ENCODE data around the gene KIAA1586. TPM values are rescaled to one million over a fixed set of nuclear protein-coding genes. Genes with fewer than 3 reads are reported as not detected.
"Not testable (repeated sequence)": the region's sequence is repeated elsewhere in the genome, so short reads cannot be mapped to it uniquely, and the experiment has no call there.

The KIAA1586 gene
- total and polyA plus RNA-seq, 5 experiments from 2014 or later: 8.9 to 23.0 (median 13.6) TPM

GRCh38 chr6:57089687-57090457, 43.4 kb downstream of the KIAA1586 start, which contains the start of gene ZNF451:
Gene ZNF451, plus strand, starts transcription at chr6:57090188. Its CDS starts 66 bp downstream, at chr6:57090254.
- peaks cover 15 to 37% (median 35%) of the 10 kb centered on the region in 4 donors for H3K4me1 Mint-ChIP-seq
- H3K36me3 Mint-ChIP-seq: peaks cover 0 to 27% (median 8%) of the 10 kb centered on the region in 3 donors
- H3K9me3 Mint-ChIP-seq: no peaks in the 10 kb centered on the region
- peak within 1 kb of the TSS; percentile 82 to 97 (median 92) for H3K4me3 Mint-ChIP-seq
- DNase-seq: peak; percentile 92 to 97 (median 95)
- H3K27ac Mint-ChIP-seq: peak within 1 kb of the TSS; percentile 64 to 97 (median 92)
- POLR2A ChIA-PET: interaction anchor here (0.7 to 0.9 kb wide), 4 partner anchors 36 to 227 kb away, joined by 3 to 4 read pairs (median 4); partner anchors contain the start of gene PRIM2
- peak; percentile 91 to 94 for ATAC-seq
- H3K27me3 Mint-ChIP-seq: no peaks in the 10 kb centered on the region

- POLR2A ChIA-PET, H3K27me3 Mint-ChIP-seq, H3K9me3 Mint-ChIP-seq, DNase-seq: not testable (repeated sequence)
- Mint-ChIP-seq H3K27ac (peak overlapping the region in 1 of 10 donors; percentile 92), H3K4me1 (peaks cover 15 to 41% (median 36%) of the 10 kb centered on the region in 4 donors), H3K4me3 (peak overlapping the region in 6 of 10 donors; percentile 82 to 97 (median 92)), H3K36me3 (peaks cover 0 to 31% (median 8%) of the 10 kb centered on the region in 3 donors)
- ATAC-seq: peak in 1 of 2 donors; percentile 21
Measured at GRCh38 chr6:57090458-57091067, 44.1 kb downstream of the KIAA1586 start.

DNA sequence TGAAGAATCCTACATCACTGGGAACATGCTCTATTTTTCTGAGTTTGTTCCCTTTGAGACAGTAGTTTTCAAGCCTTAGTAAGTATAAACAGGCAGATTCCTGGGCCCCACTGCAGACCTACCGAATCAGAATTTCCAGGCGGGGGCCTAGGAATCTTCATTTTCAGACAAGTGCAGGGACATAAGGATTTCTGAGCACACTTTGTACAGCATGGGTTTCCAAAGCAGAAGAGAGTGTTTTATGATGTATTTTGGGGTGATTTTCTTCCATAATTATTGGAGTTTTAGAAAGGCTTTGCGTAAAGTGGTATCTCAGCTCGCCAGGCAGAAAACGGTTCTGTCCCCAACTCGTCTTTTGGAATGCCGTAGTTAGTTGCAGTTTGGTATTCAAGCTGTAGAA, 44.9 kb downstream of the KIAA1586 start:
- Mint-ChIP-seq H3K4me1 (peaks cover 15 to 45% (median 38%) of the 10 kb centered on the region in 4 donors), H3K36me3 (peaks cover 0 to 37% (median 9%) of the 10 kb centered on the region in 3 donors), H3K27ac (peak overlapping the region in 6 of 10 donors; percentile 65 to 84 (median 80)), H3K4me3 (peak overlapping the region; percentile 30 to 80 (median 64))
- POLR2A ChIA-PET, H3K27me3 Mint-ChIP-seq, ATAC-seq, DNase-seq, H3K9me3 Mint-ChIP-seq: not testable (repeated sequence)

GRCh38 chr6:57094689-57095088, 48.2 kb downstream of the KIAA1586 start:
- no peaks in the 10 kb centered on the region for H3K27me3 Mint-ChIP-seq
- H3K9me3 Mint-ChIP-seq: no peaks in the 10 kb centered on the region
- H3K4me1 Mint-ChIP-seq: peaks cover 26 to 60% (median 56%) of the 10 kb centered on the region in 4 donors
- DNase-seq (no peak), ATAC-seq (no peak)
- H3K4me3 Mint-ChIP-seq: no peak overlapping the region
- H3K27ac Mint-ChIP-seq: no peak overlapping the region
- POLR2A ChIA-PET: no interaction called here
- peaks cover 5 to 65% (median 23%) of the 10 kb centered on the region in 3 donors for H3K36me3 Mint-ChIP-seq

DNA sequence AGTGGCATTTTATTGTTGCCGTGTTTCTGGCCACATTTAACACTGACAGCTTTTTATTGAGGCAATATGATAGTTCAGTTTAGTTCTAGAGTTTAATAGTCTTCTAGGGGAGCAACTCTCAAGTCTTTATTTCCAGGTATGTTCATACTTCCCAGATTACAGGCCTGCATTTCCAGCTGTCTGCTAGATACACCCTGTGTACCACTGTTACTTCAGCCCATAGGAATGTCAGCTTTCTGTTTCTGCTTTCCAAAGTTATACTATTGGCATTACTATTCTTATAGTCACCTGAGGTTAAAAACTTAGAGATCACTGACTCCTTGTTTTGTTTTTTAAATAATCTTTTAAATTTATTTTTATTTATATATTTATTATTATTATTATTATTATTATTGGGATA, 51.1 kb downstream of the KIAA1586 start:
- DNase-seq: no peak
- POLR2A ChIA-PET: no interaction called here
- no peak overlapping the region for H3K27ac Mint-ChIP-seq
- no peaks in the 10 kb centered on the region for H3K27me3 Mint-ChIP-seq
- H3K4me3 Mint-ChIP-seq: no peak overlapping the region
- peaks cover 17 to 47% (median 43%) of the 10 kb centered on the region in 4 donors for H3K4me1 Mint-ChIP-seq
- no peak for ATAC-seq
- no peaks in the 10 kb centered on the region for H3K9me3 Mint-ChIP-seq
- peaks cover 15 to 81% (median 47%) of the 10 kb centered on the region in 3 donors for H3K36me3 Mint-ChIP-seq

DNA sequence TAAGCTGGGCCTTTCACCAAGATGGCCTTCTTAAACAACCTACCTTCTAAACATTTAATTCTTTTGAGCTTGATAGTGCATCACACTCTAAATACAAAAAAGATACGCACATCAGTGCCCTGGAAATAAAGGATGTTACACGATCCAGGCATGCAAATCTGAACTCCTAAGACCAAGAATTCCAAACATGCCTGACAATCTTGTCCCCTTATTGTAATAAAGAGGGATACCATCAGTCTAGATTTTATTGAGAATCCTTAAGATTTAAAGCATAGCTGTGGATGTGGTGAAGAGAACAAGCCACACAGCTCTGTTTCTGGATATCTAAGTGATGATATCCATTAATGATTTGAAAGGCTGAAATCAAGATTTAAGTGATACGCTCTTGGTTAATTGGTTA, 56.5 kb downstream of the KIAA1586 start:
- peaks cover 15 to 82% (median 57%) of the 10 kb centered on the region in 3 donors for H3K36me3 Mint-ChIP-seq
- H3K4me1 Mint-ChIP-seq: peaks cover 13 to 46% (median 38%) of the 10 kb centered on the region in 4 donors
- H3K4me3 Mint-ChIP-seq: no peak overlapping the region
- DNase-seq (no peak), ATAC-seq (no peak)
- POLR2A ChIA-PET: no interaction called here
- no peaks in the 10 kb centered on the region for H3K27me3 Mint-ChIP-seq
- H3K27ac Mint-ChIP-seq: no peak overlapping the region
- no peaks in the 10 kb centered on the region for H3K9me3 Mint-ChIP-seq

GRCh38 chr6:57104336-57104735, 57.8 kb downstream of the KIAA1586 start:
- no peaks in the 10 kb centered on the region for H3K27me3 Mint-ChIP-seq
- POLR2A ChIA-PET: no interaction called here
- no peak overlapping the region for H3K4me3 Mint-ChIP-seq
- H3K4me1 Mint-ChIP-seq: peaks cover 11 to 46% (median 43%) of the 10 kb centered on the region in 4 donors
- ATAC-seq (no peak), DNase-seq (no peak)
- H3K27ac Mint-ChIP-seq: no peak overlapping the region
- H3K9me3 Mint-ChIP-seq: no peaks in the 10 kb centered on the region
- peaks cover 10 to 82% (median 52%) of the 10 kb centered on the region in 3 donors for H3K36me3 Mint-ChIP-seq

Other genes starting within 250 kb of the KIAA1586 start
- not detected for gene BEND6, start 91.6 kb upstream of the KIAA1586 start, total RNA-seq
- under 1 TPM in 1 of 3 donors, not detected in 2; 0.34 TPM for gene BEND6, start 91.6 kb upstream of the KIAA1586 start, polyA plus RNA-seq
- 100 to 1,000 TPM in 1 of 2 experiments, 10 to 100 TPM in 1; 88.7 to 111 TPM for gene ZNF451, start 43.5 kb downstream of the KIAA1586 start, total RNA-seq
- 10 to 100 TPM; 17.0 to 26.6 (median 21.9) TPM for gene ZNF451, start 43.5 kb downstream of the KIAA1586 start, polyA plus RNA-seq
- gene BAG2, start 125.6 kb downstream of the KIAA1586 start, total RNA-seq: 1 to 10 TPM; 5.1 to 5.2 TPM
- gene BAG2, start 125.6 kb downstream of the KIAA1586 start, polyA plus RNA-seq: 1 to 10 TPM; 2.0 to 3.4 (median 2.2) TPM
- gene RAB23, start 175.6 kb downstream of the KIAA1586 start, total RNA-seq: 1 to 10 TPM in 1 of 2 experiments, under 1 TPM in 1; 0.73 to 1.3 TPM
- gene RAB23, start 175.6 kb downstream of the KIAA1586 start, polyA plus RNA-seq: under 1 TPM; 0.53 to 0.97 (median 0.56) TPM